Left ventricle myocardium superior (tissue), 1 donor: ENCODE results near the gene COMMD9. TPM values are rescaled to one million over a fixed set of nuclear protein-coding genes. Genes with fewer than 3 reads are reported as not detected.
A peak's percentile ranks its signal among the peaks of the same experiment; 100 is the strongest.

ENCODE experiments used
- ATAC-seq: fragments of 200-7000 bp; cut with Tn5 transposase; one replicate; pipeline ENCODE4 v1.9.1; 2020; ENCODE audit warnings: mild to moderate bottlenecking, moderate library complexity
- DNase-seq: peaks from one replicate; pipeline ENCODE4 v3.0.0-alpha.2; 2020
- intact Hi-C: fragments of 100-400 bp; cut with micrococcal nuclease; formaldehyde crosslinking; loops from one replicate; pipeline ENCODE4 v1.11.0; 2022
- total RNA-seq: library from RNA; stranded (reverse); fragmentation: NEBNext Ultra II Directional; extraction: Animal tissue kit (Norgen Biotek cat#: 25700); gene quantifications from one replicate; pipeline ENCODE4 v1.2.1, GENCODE V29; 2021
- donor health status: DM: no; HTN: yes; CAD: no; lungs with severe emphysema.

Gene COMMD9
- total RNA-seq, 1 donor from 2014 or later: 59.7 TPM

DNA sequence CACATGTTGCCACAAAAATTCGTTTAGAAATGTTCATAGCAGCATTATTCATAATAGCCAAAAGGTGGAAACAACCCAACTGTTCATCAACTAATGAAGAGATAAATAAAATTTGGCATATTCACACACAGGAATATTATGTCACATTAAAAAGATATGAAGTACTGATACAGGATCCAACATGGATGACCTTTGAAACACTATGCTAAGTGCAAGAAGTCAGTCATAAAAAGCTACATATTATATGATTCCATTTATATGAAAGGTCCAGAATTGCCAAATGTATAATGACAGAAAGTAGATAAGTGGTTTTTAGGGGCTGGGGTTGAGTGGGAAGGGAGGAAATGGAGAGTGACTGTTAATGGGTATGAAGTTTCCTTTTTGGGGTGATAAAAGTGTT lies 15.8 kb upstream of the COMMD9 start:
- no peak for ATAC-seq
- intact Hi-C loops: loop anchor here (5.0 kb wide), 1 partner anchor 172 kb away; no protein-coding TSS in a partner anchor

DNA sequence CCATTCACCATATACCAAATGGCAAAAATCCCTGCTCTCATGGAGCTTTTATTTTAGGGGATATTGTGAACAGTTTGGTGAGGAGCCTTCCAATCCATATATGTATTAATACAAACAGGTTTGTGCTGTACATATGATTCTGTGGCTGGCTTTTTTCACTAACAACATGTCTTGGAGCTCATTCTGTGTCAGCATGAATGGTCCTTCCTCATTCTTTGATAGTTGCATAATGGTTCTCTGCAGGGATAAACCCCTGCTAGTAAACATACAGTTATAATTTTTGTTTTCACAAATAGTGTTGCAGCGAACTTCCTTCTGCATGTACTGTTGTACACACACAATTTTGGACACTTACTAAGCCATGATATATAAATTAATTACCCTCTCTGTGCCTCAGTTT lies 15.1 kb upstream of the COMMD9 start:
- intact Hi-C loops: no loop called here
- ATAC-seq (no peak), DNase-seq (no peak)

More for the DNA sequence above, 15.8 kb upstream of the COMMD9 start:
- DNase-seq: no peak

DNA sequence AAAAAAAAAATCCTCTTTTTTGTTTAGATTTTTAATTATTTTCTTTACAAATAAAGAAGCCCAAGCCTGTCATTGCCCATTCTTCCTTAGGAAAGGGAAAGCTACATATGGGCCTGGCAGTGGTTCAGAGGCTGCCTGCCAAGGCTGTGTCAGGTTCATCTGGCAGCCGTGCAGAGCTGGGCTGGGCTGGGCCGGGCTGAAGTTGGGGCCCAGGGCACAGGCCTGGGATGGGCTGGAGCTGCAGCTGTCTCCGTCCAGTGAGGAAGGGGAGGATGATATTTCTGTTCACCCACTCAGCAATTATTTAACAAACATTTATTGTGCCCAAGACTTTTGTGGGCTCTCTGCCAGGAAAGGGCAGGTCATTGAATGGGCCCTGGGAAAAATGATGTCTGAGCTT lies 11.4 kb upstream of the COMMD9 start:
- intact Hi-C loops: no loop called here
- DNase-seq (peak; percentile 87), ATAC-seq (peak; percentile 99)

DNA sequence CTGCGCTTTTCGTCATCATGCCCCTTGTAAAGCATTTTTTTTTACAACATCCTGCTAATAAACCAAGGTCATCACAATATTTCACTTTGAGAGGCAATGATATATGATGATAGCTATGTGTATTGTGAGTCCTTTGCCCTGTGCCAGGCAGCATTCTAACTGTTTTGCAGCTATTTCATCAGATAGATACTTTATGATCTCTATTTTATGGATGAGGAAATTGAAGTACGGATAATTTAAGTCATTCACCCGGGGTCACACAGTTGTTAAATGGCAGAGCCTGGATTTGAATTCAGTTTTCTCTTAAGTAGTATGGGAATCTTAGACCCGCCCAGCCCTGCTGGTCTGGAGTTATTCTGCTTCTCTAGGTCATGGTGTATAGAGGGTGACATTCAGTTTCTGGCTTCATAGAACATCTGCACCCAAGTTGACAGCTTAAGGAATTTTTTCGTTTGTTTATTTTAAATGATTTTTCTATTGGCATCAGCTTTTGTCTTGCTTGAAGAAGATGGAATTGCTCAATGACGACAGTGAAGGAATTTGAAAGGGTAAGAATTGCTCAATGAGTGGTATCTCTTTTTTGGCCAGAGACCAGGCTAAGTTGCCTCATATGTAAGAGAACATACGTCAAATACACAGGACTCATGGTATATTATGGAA lies 7.8 kb upstream of the COMMD9 start:
- intact Hi-C loops: no loop called here
- no peak for ATAC-seq
- DNase-seq: no peak

DNA sequence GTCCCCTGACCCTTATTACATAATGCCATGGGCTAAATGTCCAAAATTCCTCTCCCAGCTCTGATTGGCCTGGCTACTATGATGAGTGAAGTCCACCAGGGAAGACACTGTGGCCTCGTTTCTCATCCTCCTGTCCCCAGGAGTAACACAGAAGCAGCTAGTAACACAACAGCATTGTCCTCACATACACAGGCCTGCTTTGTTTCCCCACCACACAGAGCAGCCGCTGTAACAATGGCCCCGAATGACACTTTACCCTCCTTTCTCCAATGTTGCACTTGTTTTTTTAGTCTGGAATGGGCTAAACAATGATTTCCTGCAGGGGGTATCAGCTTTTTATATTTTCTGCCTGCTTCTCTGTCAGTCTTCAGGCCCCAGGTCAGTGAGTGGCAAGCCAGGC lies 6.7 kb upstream of the COMMD9 start, which contains the start of gene PRR5L:
PRR5L (plus strand) TSS at position 363 of the 400 bp plus-strand sequence. CDS start 104,834 bp downstream, outside the sequence.
- intact Hi-C loops: no loop called here
- DNase-seq (no peak), ATAC-seq (no peak)

DNA sequence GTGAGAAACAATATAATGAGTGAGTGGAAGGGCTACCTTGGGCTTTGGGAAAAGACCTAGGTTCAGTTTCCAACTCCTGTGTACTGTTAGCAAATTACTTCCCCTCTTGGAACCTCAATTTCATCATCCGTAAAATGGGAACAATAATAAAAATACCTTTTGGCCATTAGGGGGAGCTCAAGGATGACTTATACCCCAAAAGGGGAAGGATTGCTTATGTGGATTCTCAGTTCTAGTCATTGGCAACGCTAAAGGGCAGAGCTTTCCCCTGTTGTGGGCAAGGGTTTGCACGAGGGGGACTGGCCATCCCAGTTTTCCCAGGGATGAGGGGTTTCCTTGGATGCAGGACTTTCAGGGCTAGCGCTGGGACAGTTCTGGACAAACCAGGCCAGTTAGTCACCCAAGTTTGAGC lies 3.1 kb upstream of the COMMD9 start:
- ATAC-seq (no peak), DNase-seq (no peak)
- intact Hi-C loops: loop anchor here (5.0 kb wide), 1 partner anchor 185 kb away; no protein-coding TSS in a partner anchor

DNA sequence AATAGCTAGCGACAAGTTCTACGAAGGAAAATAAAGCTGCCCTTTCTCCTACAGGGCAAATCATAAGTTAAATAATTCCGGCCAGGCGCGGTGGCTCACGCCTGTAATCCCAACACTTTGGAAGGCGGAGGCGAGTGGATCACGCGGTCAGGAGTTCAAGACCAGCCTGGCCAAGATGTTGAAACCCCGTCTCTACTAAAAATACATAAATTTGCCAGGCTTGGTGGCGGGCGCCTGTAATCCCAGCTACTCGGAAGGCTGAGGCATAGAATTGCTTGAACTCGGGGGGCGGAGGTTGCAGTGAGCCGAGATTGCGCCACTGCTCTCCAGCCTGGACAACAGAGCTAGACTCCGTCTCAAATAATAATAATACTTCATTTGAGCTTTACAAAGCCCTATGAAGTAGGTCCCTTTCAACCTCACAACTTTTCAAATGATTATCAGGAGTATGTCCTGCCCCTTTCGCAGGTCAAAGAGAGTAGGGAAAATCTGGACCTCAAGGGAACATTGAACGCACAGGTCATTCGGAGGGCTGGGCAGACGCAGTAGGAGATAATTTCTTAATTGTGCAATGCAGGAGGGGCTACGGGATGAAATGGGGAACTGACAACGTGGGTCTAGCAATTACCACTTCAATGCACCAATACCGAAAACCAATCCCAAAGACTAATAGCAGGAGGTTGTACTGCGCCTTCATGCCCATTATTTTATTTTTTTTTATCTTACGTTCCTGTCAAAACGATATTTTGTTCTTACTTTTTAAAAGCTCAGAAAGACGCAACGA lies 590 bp downstream of the COMMD9 start:
- intact Hi-C loops: no loop called here
- ATAC-seq (peak; percentile 26), DNase-seq (no peak)

DNA sequence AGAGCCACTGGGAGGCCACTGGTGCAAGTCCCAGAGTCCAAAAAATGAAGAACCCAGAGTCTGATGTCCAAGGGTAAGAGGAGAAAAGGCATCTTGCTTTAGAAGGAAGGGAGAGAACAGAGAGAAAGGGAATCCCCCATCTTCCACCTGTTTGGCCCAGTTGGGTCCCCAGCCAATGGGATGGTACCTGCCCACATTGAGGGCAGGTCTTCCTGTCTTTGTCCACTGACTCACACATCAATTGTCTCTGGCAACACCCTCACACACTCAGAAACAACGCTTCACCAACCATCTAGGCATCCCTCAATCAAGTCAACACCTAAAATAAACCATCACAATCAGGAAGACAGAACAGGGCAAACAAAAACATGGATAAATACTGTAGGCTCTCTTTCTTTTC lies 6.3 kb downstream of the COMMD9 start:
- ATAC-seq (no peak), DNase-seq (no peak)
- intact Hi-C loops: no loop called here

DNA sequence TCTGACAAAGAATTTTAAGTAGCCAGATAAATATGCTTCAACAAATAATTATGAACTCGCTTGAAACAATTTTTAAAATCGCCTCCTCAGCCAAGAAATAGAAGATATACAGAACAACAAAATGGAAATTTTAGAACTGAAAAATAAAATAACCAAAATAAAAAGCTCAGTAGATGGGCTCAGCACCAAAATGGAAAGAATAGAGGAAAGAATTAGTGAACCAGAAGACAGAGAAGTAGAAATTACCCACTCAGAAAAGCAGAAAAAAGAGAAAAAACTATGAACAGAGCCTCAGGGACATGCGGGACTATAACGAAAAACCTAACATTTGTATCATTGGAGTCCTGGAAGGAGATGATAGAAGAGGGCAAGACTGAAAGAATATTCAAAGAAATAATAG lies 7.4 kb downstream of the COMMD9 start:
- intact Hi-C loops: no loop called here
- no peak for ATAC-seq
- no peak for DNase-seq

DNA sequence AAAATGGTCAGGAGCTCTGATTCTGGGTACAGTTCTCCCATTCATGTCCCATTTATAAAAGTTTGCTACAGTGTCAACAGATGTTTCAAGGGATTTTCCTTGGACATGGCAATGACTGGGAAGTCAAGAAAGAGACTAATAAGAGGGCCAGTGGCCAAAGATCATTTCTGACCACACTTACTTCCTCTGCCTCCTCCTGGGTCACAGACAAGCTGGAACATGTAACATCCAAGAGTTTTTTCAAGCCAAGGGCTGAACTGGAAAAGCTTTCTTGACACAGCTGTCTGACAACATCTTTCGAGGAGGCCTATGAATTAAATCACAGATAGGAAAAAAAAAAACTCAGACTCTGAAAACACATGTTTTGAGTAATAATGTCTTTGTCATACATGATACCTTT lies 8.7 kb downstream of the COMMD9 start:
- intact Hi-C loops: no loop called here
- ATAC-seq (peak; percentile 63), DNase-seq (no peak)

DNA sequence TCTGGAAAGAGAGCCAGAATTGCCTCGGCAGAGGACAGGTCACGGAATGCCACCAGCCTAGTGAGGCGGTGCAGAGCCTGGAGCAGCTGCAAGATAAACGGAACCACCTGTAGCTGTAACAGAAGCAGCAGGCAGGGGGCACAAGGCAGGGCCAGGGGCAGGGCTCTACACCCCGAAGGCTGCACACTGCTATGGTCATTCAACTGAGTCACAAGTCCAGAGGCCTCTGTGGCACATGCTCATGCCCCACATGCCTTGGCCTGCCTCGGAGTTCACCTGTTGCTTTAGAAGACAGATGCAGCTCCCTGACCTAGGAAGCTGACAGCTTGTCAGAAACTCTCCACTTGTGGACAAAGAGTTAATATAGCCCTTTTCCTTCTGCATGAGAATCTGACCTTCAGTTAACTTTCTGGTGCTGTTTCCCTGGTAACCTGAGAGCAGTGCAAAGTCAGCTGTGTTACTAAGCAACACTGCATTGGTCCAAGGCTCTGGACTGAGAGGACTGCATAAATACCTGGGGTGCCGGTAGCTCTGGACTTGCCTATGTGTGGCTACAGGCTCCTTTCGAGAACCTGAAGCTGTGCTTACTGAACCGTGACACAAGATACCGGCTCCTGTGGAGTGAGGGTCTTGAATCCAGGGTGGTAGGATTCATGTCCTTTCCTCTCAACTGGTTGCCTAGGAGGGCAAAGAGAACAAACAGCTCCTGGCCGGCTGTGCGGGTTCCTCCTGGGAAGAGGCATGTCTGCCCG lies 10.5 kb downstream of the COMMD9 start:
- ATAC-seq (no peak), DNase-seq (no peak)
- intact Hi-C loops: no loop called here

DNA sequence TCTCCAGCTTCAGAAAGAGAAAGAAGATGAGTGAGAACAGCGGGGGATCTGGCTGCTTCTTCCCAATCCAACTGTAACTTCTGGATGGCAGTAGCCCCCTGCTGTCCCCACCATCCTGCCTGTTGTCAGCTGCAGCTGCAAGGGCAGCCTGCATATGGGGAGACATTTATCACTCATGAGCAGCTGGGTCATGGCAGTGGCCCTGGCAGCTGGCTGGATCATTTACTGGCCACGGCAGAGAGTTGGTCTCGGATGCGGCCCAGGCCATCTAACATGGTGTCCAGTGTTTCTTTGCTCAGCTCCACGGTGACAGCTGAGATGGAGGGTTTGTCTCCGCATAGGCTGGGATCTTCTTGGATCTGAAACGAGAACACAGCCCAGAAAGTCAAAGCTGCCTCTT lies 14.8 kb downstream of the COMMD9 start:
- intact Hi-C loops: no loop called here
- DNase-seq (no peak), ATAC-seq (no peak)

DNA sequence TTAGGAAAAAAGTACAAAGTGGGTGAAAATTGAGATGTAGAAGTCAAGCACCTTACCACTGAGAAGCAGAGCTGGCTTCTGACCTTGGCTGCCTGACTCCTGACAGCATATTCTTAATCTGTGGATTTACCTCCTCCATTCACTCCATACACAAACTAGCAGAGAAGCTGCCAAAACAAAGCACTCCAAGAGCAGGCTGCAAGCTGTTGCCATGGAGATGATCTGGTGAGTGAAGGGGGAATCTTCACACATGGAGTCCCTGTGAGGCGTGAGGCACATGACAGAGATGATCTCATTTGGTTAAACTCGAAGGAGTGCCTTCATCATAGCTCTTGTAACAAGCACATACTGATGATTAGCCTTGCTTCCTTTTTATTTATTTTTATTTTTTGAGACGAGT lies 16.1 kb downstream of the COMMD9 start:
- intact Hi-C loops: no loop called here
- no peak for ATAC-seq
- DNase-seq: no peak

DNA sequence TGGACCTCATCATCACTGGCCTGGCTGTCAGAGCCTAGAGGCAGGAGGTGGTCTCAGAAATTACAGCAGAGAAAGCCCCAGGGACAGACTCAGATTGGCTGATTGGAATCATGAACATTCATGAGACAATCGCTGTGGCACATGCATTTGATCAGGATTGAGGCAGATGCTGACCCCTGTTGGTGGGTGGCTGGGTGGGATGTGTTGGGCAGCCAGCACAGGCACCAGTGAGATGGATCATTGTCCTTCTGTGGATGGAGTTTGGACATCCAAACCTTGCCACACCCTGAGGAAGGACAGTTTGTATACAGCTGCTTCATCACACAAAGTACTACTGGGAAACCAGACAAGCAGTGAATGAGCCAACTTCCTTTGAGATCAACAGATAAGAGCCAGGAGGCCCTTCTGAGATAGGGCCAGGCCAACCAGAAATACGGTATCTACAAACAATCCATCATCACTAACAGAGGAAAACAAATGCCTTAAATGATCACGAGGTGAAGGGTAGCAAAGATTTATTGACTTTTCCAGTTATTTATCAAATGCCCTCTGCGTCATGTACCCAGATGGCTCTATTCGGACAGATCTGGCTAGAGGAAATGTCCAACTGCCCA lies 17.3 kb downstream of the COMMD9 start:
- ATAC-seq (no peak), DNase-seq (no peak)
- intact Hi-C loops: no loop called here

DNA sequence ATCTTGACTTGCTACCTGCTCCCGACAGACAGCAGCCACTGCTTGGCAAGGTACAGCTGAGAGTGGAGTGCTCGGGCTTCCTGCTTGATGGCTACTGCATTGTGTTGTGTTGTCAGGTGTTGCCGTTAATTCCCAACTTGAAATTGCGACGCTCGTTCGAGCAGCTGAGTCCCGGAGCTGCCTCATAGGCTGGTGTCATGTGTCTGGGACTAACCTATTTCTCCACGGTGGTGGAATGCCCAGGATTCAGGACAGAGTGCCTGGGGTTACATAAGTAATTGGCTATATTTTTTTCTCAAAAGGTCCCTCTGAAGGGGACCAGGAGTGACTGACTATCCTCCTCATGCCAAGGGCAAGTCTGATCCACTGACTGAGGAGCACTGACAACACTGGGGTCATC lies 18.5 kb downstream of the COMMD9 start:
- DNase-seq (no peak), ATAC-seq (no peak)
- intact Hi-C loops: no loop called here

DNA sequence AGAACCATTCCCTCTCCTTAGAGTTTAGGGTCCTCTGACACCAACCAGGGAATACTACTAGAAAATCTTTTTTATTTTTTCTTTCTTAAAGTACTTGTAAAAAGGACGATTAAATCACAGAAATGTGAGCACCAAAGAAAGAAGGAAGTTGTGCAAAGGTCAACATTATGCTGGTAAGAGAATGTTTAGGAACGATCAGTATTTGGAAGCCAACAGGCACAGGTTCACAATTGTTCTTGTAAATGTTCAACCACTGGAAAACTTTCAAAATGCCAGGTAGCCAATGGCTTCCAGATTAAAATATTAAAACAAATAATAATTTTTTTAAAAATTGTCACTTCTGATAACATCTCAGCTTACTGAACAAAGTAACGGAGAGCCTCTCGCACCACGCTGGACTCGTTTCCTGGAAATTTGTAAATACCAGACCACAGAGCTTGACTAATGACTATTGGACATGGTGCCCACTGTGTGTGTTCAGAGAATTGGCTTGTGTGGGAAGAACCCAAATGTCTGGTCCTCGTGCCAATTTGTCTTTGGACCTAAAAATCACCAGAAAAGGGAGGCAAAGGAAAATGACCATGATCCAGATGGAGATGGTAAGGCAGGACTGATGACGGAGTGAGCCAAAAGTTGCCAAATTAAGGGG lies 20.8 kb downstream of the COMMD9 start:
- intact Hi-C loops: loop anchor here (10.0 kb wide), 1 partner anchor 654 kb away; the partner anchor contains the start of gene FJX1
- no peak for DNase-seq
- ATAC-seq: no peak

DNA sequence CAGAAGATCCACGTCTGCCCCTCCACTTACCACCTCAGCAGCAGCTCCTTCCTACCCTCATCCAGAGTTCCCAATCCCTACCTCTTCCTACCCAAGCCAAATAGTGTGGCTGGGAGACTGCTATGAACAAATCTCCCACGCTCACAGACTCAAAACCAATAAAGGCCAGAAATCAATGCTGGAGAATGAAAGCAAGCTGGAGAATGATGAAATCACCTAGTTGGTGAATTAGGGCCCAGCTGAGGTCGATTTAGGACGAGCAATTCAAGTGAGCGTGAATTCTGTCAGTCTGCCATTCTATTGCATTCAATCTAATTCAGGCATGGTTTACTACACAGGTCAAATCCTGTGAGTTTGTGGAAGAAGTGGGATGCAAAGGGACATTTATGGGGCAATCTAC lies 22.5 kb downstream of the COMMD9 start:
- ATAC-seq: no peak
- DNase-seq: no peak
- intact Hi-C loops: loop anchor here (10.0 kb wide), 1 partner anchor 652 kb away; the partner anchor contains the start of gene FJX1

DNA sequence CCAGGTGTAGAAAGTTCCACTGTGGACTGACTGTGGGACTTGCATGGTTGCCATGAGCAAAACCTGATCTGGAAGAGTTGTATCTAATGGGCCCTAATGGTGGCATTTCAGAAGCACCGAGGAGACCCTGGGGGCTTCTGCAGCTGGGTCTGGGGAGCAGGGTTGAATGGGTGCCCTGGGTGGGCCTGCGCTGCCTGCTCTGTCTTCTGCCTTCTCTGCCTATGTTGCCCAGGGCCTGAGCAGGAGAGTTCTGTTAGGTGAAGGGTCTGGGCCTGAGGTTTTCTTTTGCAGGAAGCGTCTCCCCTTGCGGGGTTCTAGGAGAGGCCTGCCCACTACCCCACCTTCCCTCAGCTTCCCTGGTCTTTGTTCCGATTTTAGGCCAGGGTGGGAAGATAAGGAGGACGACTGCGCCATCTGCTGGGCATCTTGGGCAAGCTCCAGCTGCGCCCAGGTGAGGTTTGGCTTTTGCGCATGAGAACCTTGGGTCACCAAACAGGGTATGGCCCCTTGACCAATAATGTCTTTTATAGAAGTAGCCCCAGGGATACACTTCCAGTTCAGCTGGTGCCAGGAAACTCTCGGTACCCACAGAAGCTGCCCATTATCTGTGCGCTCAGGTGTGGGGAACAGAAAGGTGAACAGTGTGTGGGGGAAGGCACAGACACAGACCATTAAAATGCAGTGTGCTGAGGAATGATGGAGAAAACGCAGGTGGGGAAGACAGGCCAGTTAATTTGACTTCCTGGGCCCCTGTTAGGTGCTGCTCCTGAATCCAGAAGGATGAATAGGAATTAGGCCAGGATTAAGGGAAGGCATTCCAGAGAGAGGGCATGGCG lies 23.2 kb downstream of the COMMD9 start:
- intact Hi-C loops: loop anchor here (10.0 kb wide), 1 partner anchor 651 kb away; the partner anchor contains the start of gene FJX1
- ATAC-seq: peak; percentile 71
- peak; percentile 68 for DNase-seq
